Neural cell (in vitro differentiated cells): ENCODE results near the gene ZNF892. TPM values are rescaled to one million over a fixed set of nuclear protein-coding genes. Genes with fewer than 3 reads are reported as not detected.

Source experiments
- H2AFZ ChIP-seq: fragments of 200-600, 300-800 bp; sonication (generic), shearing (Covaris generic); 2 replicates; pipeline ENCODE4 v1.6.0; 2014; ENCODE audit warnings: low read depth, mild to moderate bottlenecking, antibody characterized with exemption, low read length, moderate library complexity
- H3F3A ChIP-seq: fragments of 200-600 bp; shearing (Covaris generic); 2 replicates; pipeline ENCODE4 v1.6.1; 2016; ENCODE audit warnings: mild to moderate bottlenecking, moderate library complexity, mixed read lengths, antibody characterized with exemption, low read length; ENCODE audit not compliant: insufficient read depth, poor library complexity, severe bottlenecking
- H3K27ac ChIP-seq: fragments of 200-600, 300-800 bp; sonication (generic), shearing (Covaris generic); 2 replicates; pipeline ENCODE4 v1.5.1; 2014; ENCODE audit warnings: mild to moderate bottlenecking, low read length, moderate library complexity
- H3K27me3 ChIP-seq: fragments of 300-800, 200-600 bp; sonication (generic), shearing (Covaris generic); 2 replicates; pipeline ENCODE4 v1.6.0; 2014; ENCODE audit warnings: mild to moderate bottlenecking, low read depth, low read length, moderate library complexity; ENCODE audit not compliant: insufficient read depth
- H3K36me3 ChIP-seq: fragments of 300-800, 200-600 bp; sonication (generic), shearing (Covaris generic); 2 replicates; pipeline ENCODE4 v1.5.1; 2014; ENCODE audit warnings: mild to moderate bottlenecking, antibody characterized with exemption, low read length, moderate library complexity; ENCODE audit not compliant: insufficient read depth
- H3K4me2 ChIP-seq: fragments of 300-800, 200-600 bp; sonication (generic), shearing (Covaris generic); 2 replicates; pipeline ENCODE4 v1.6.0; 2014; ENCODE audit warnings: mild to moderate bottlenecking, low read length
- H3K4me3 ChIP-seq: fragments of 300-800, 200-600 bp; sonication (generic), shearing (Covaris generic); 2 replicates; pipeline ENCODE4 v1.5.1; 2014; ENCODE audit warnings: mild to moderate bottlenecking, low read length, moderate library complexity
- H3K79me2 ChIP-seq: fragments of 200-600 bp; shearing (Covaris generic); replicated peaks from 2 replicates; pipeline ENCODE4 v1.6.0; 2014; ENCODE audit warnings: mild to moderate bottlenecking, low read length, moderate library complexity; ENCODE audit not compliant: insufficient read depth
- H3K9ac ChIP-seq: fragments of 300-800, 200-600 bp; sonication (generic), shearing (Covaris generic); 2 replicates; pipeline ENCODE4 v1.6.1; 2016; ENCODE audit warnings: mild to moderate bottlenecking, low read length, mixed read lengths
- H3K9me2 ChIP-seq: fragments of 200-600 bp; shearing (Covaris generic); 2 replicates; pipeline ENCODE4 v1.6.1; 2016; ENCODE audit warnings: mild to moderate bottlenecking, low read length, mixed read lengths; ENCODE audit not compliant: insufficient read depth
- H3K9me3 ChIP-seq: fragments of 200-600, 300-800 bp; sonication (generic), shearing (Covaris generic); 2 replicates; pipeline ENCODE4 v1.6.1; 2016; ENCODE audit warnings: mild to moderate bottlenecking, mixed run types, low read length, moderate library complexity, mixed read lengths
- H4K20me1 ChIP-seq: fragments of 200-600 bp; shearing (Covaris generic); 2 replicates; pipeline ENCODE4 v1.6.1; 2016; ENCODE audit warnings: mild to moderate bottlenecking, mixed run types; ENCODE audit not compliant: insufficient read depth
- CTCF ChIP-seq: fragments of 450-650 bp; IDR thresholded peaks from 2 replicates; pipeline ENCODE4 v1.5.1; 2014; ENCODE audit warnings: antibody characterized with exemption, mild to moderate bottlenecking, moderate library complexity; ENCODE audit not compliant: poor library complexity, severe bottlenecking
- EP300 ChIP-seq: fragments of 450-650 bp; conservative IDR thresholded peaks from 2 replicates; pipeline ENCODE4 v1.6.1; 2014; ENCODE audit warnings: antibody characterized with exemption, mild to moderate bottlenecking, moderate library complexity; ENCODE audit not compliant: poor library complexity, severe bottlenecking
- EZH2 ChIP-seq: fragments of 200-600, 300-800 bp; shearing (Covaris generic), sonication (generic); IDR thresholded peaks from 2 replicates; pipeline ENCODE4 v1.6.1; 2014; ENCODE audit warnings: antibody characterized with exemption, low read length, borderline replicate concordance, mild to moderate bottlenecking; ENCODE audit not compliant: insufficient read depth, poor library complexity, severe bottlenecking
- MXI1 ChIP-seq: fragments of 450-650 bp; conservative IDR thresholded peaks from 2 replicates; pipeline ENCODE4 v1.6.1; 2014; ENCODE audit warnings: antibody characterized with exemption, mild to moderate bottlenecking; ENCODE audit not compliant: poor library complexity, severe bottlenecking
- POLR2AphosphoS5 ChIP-seq: IDR thresholded peaks from 2 replicates; pipeline ENCODE4 v1.6.1; 2012
- RAD21 ChIP-seq: fragments of 450-650 bp; conservative IDR thresholded peaks from 2 replicates; pipeline ENCODE4 v1.6.1; 2014; ENCODE audit warnings: antibody characterized with exemption, mild to moderate bottlenecking, moderate library complexity
- SMC3 ChIP-seq: fragments of 450-650 bp; conservative IDR thresholded peaks from 2 replicates; pipeline ENCODE4 v1.6.1; 2014; ENCODE audit warnings: antibody characterized with exemption, mild to moderate bottlenecking, moderate library complexity; ENCODE audit not compliant: poor library complexity
- TAF1 ChIP-seq: IDR thresholded peaks from 2 replicates; pipeline ENCODE4 v1.6.1; 2012; ENCODE audit warnings: low read depth
- polyA plus RNA-seq: library from polyadenylated mRNA; depleted of rRNA; stranded (reverse); fragments of >200 nt; gene quantifications from 2 replicates; pipeline ENCODE4 v1.2.3, GENCODE V29; 2014
- TF ChIP-seq, protein P1 (sequence below): IDR thresholded peaks from 2 replicates; pipeline ENCODE4 v1.6.1; 2012; ENCODE audit warnings: borderline replicate concordance

The ZNF892 gene
- polyA plus RNA-seq, 1 donor from 2014 or later, result 8.0 TPM

DNA sequence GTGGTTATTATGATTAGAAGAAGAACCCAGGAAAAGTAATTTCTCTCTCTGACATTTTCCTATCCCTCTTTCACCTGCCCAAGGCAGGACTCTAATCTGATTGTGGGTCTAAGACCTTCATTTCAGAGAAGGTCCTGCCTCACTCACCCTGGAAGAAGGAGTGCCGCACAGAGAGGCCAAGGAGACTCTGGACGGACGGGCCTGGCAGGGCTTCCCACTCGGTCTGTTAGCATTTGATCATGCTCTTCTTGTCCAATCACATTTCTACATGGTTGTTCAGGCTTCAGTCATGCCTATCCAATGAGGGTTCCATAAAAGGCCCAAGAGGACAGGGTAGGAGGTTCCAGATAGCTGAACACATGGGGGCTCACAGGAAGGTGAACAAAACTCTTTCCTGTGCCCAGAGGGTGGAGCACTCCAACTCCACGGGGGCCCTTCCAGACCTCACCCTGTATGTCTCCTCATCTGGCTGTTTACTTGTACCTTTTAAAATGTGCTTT is 27.0 kb downstream of the ZNF892 start:
- Histone ChIP-seq H3K9me2 (no peaks in the 10 kb centered on the region), H3K27me3 (no peaks in the 10 kb centered on the region), H3K79me2 (no peaks in the 10 kb centered on the region), H2AFZ (no peak overlapping the region), H3K36me3 (no peaks in the 10 kb centered on the region), H3K9ac (no peak overlapping the region), H3F3A (no peaks in the 10 kb centered on the region), H3K4me3 (no peak overlapping the region), H3K9me3 (peaks cover 39% of the 10 kb centered on the region), H4K20me1 (no peaks in the 10 kb centered on the region), H3K4me2 (no peak overlapping the region), H3K27ac (no peak overlapping the region)
- TF ChIP-seq TAF1, result no peak
- TF ChIP-seq EZH2, result no peak
- TF ChIP-seq CTCF, result no peak
- TF ChIP-seq RAD21, result no peak
- no peak for TF ChIP-seq MXI1
- TF ChIP-seq, protein P1, sequence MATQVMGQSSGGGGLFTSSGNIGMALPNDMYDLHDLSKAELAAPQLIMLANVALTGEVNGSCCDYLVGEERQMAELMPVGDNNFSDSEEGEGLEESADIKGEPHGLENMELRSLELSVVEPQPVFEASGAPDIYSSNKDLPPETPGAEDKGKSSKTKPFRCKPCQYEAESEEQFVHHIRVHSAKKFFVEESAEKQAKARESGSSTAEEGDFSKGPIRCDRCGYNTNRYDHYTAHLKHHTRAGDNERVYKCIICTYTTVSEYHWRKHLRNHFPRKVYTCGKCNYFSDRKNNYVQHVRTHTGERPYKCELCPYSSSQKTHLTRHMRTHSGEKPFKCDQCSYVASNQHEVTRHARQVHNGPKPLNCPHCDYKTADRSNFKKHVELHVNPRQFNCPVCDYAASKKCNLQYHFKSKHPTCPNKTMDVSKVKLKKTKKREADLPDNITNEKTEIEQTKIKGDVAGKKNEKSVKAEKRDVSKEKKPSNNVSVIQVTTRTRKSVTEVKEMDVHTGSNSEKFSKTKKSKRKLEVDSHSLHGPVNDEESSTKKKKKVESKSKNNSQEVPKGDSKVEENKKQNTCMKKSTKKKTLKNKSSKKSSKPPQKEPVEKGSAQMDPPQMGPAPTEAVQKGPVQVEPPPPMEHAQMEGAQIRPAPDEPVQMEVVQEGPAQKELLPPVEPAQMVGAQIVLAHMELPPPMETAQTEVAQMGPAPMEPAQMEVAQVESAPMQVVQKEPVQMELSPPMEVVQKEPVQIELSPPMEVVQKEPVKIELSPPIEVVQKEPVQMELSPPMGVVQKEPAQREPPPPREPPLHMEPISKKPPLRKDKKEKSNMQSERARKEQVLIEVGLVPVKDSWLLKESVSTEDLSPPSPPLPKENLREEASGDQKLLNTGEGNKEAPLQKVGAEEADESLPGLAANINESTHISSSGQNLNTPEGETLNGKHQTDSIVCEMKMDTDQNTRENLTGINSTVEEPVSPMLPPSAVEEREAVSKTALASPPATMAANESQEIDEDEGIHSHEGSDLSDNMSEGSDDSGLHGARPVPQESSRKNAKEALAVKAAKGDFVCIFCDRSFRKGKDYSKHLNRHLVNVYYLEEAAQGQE, result no peak
- no peak for TF ChIP-seq EP300
- no peak for TF ChIP-seq SMC3
- TF ChIP-seq POLR2AphosphoS5, result no peak

DNA sequence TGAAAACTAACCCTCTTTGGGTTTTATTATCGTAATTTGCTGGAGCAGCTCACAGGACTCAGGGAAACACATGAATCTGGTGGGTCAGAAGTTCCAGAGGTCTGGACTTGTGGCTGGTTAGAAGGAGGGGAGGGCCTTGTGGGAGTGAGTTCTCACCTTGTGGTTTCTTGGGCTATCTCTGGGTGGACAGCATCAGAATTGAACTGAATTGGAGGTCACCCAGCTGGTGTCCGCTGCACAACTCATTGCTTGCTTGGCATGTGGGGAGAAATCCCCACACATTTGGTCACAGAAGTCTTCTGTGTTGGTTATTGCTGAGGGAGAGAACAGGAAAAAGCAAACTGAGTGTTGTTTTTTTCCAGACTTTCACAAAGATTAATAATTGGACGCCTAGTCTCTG is 27.5 kb downstream of the ZNF892 start:
- no peak overlapping the region for H3K4me2 ChIP-seq
- no peak overlapping the region for H2AFZ ChIP-seq
- H3K27ac ChIP-seq, result no peak overlapping the region
- H3K36me3 ChIP-seq, result no peaks in the 10 kb centered on the region
- H3K9me2 ChIP-seq, result no peaks in the 10 kb centered on the region
- H4K20me1 ChIP-seq, result no peaks in the 10 kb centered on the region
- no peak overlapping the region for H3K9ac ChIP-seq
- TF ChIP-seq EZH2, result no peak
- TF ChIP-seq, protein P1, result no peak
- TF ChIP-seq SMC3, result no peak
- TF ChIP-seq RAD21, result no peak
- no peak for TF ChIP-seq CTCF
- TF ChIP-seq EP300, result no peak
- no peak for TF ChIP-seq TAF1
- no peak for TF ChIP-seq MXI1
- TF ChIP-seq POLR2AphosphoS5, result no peak
- no peak overlapping the region for H3K4me3 ChIP-seq
- H3K79me2 ChIP-seq, result no peaks in the 10 kb centered on the region
- H3K9me3 ChIP-seq, result peaks cover 34% of the 10 kb centered on the region
- no peaks in the 10 kb centered on the region for H3F3A ChIP-seq
- no peaks in the 10 kb centered on the region for H3K27me3 ChIP-seq
